HepG2 (cell line): ENCODE data around the gene UBTF. TPM values are rescaled to one million over a fixed set of nuclear protein-coding genes. Genes with fewer than 3 reads are reported as not detected.

Source experiments
- ARID5B ChIP-seq: IDR thresholded peaks from 2 replicates; pipeline ENCODE4 v1.4.0; 2020; ENCODE audit warnings: mild to moderate bottlenecking, missing genetic modification reagents
- BORCS8-MEF2B ChIP-seq: sonication (generic); formaldehyde crosslinking; IDR thresholded peaks from 2 replicates; pipeline ENCODE4 v1.8.0; 2022; ENCODE audit warnings: mild to moderate bottlenecking, missing genetic modification reagents
- DMAP1 ChIP-seq: IDR thresholded peaks from 2 replicates; pipeline ENCODE4 v1.6.1; 2016
- FOXP4 ChIP-seq: sonication (generic); formaldehyde crosslinking; IDR thresholded peaks from 2 replicates; pipeline ENCODE4 v1.4.0; 2020; ENCODE audit warnings: missing genetic modification reagents
- HIVEP1 ChIP-seq: sonication (generic); formaldehyde crosslinking; IDR thresholded peaks from 2 replicates; pipeline ENCODE4 v1.4.0; 2020; ENCODE audit warnings: mild to moderate bottlenecking, missing genetic modification reagents
- MEIS1 ChIP-seq: sonication (generic); formaldehyde crosslinking; IDR thresholded peaks from 2 replicates; pipeline ENCODE4 v1.9.0; 2021; ENCODE audit warnings: mild to moderate bottlenecking, missing genetic modification reagents, moderate library complexity, borderline replicate concordance
- NFE2L2 ChIP-seq: fragments of 150-350 bp; IDR thresholded peaks from 2 replicates; pipeline ENCODE4 v1.6.1; 2014; ENCODE audit warnings: low read length
- PAX8 ChIP-seq: sonication (generic); formaldehyde crosslinking; IDR thresholded peaks from 2 replicates; pipeline ENCODE4 v1.8.0; 2022; ENCODE audit warnings: mild to moderate bottlenecking, missing genetic modification reagents, borderline replicate concordance
- PRDM15 ChIP-seq: sonication (generic); formaldehyde crosslinking; IDR thresholded peaks from 2 replicates; pipeline ENCODE4 v1.4.0; 2020; ENCODE audit warnings: missing genetic modification reagents
- SATB2 ChIP-seq: sonication (generic); formaldehyde crosslinking; IDR thresholded peaks from 2 replicates; pipeline ENCODE4 v1.5.0; 2020; ENCODE audit warnings: missing genetic modification reagents
- SIX4 ChIP-seq: sonication (generic); formaldehyde crosslinking; IDR thresholded peaks from 2 replicates; pipeline ENCODE4 v1.4.0; 2020; ENCODE audit warnings: missing genetic modification reagents
- TAF1 ChIP-seq: sonication (generic); formaldehyde crosslinking; IDR thresholded peaks from 2 replicates; pipeline ENCODE4 v1.4.0; 2020; ENCODE audit warnings: missing genetic modification reagents
- ZBTB49 ChIP-seq: sonication (generic); formaldehyde crosslinking; IDR thresholded peaks from 2 replicates; pipeline ENCODE4 v1.4.0; 2020; ENCODE audit warnings: missing genetic modification reagents, borderline replicate concordance
- ZBTB7B ChIP-seq: sonication (generic); formaldehyde crosslinking; IDR thresholded peaks from 2 replicates; pipeline ENCODE4 v1.4.0; 2020; ENCODE audit warnings: missing genetic modification reagents
- ZC3H4 ChIP-seq: sonication (generic); formaldehyde crosslinking; IDR thresholded peaks from 2 replicates; pipeline ENCODE4 v1.4.0; 2020; ENCODE audit warnings: missing genetic modification reagents, borderline replicate concordance
- ZNF431 ChIP-seq: sonication (generic); formaldehyde crosslinking; IDR thresholded peaks from 2 replicates; pipeline ENCODE4 v1.9.0; 2022; ENCODE audit warnings: missing genetic modification reagents, low read depth, mild to moderate bottlenecking, borderline replicate concordance
- ZNF501 ChIP-seq: sonication (generic); formaldehyde crosslinking; IDR thresholded peaks from 2 replicates; pipeline ENCODE4 v1.5.1; 2020; ENCODE audit warnings: mild to moderate bottlenecking, moderate library complexity, missing genetic modification reagents
- polyA plus RNA-seq, 8 experiments: library from polyadenylated mRNA; depleted of rRNA in 3 of 8; stranded (reverse) in 7 of 8; unstranded in 1 of 8; fragments of >200 nt; fragmentation: Illumina TruSeq in 4 of 8; extraction: Trizol in 4 of 8; gene quantifications; 2 replicates each; pipeline versions ENCODE4 v1.2.1 to v1.2.3, GENCODE V29; 2011 to 2016; ENCODE audit warnings: low read depth in 4 of 8, missing spikeins in 1 of 8, mixed read lengths in 1 of 8; ENCODE audit not compliant: insufficient read depth in 1 of 8
- total RNA-seq, 5 experiments: library from RNA; depleted of rRNA; stranded (reverse); fragments of >200 nt; fragmentation: Illumina TruSeq; extraction: Trizol; gene quantifications; 2 replicates each; pipeline ENCODE4 v1.2.3, GENCODE V29; 2016; ENCODE audit warnings: low read depth in 1 of 5

The UBTF gene
- total and polyA plus RNA-seq, 2 of the 13 experiments (the other 11 are each of a cell fraction or from before 2014, with no cell fraction given), result 15.2 to 60.9 TPM

GRCh38 chr17:44200478-44201155, 18.9 kb downstream of the UBTF start (continued):
- TF ChIP-seq NFE2L2 (no peak), ZC3H4 (CRISPR knock-in tag) (peak; percentile 4; the same call in 1 of the 2 replicates), SATB2 (CRISPR knock-in tag) (0 out of 2 replicates have a peak, but pooled peaks have one; percentile 22), BORCS8-MEF2B (CRISPR knock-in tag) (peak; percentile 74; the same call in 1 of the 2 replicates), FOXP4 (CRISPR knock-in tag) (peak; percentile 35), SIX4 (CRISPR knock-in tag) (no peak), ZNF431 (CRISPR knock-in tag) (0 out of 2 replicates have a peak, but pooled peaks have one; percentile 60), ARID5B (CRISPR knock-in tag) (0 out of 2 replicates have a peak, but pooled peaks have one; percentile 1), ZBTB49 (no peak), HIVEP1 (CRISPR knock-in tag) (peak; percentile 58; the same call in 1 of the 2 replicates), DMAP1 (CRISPR knock-in tag) (peak; percentile 85), PRDM15 (CRISPR knock-in tag) (0 out of 2 replicates have a peak, but pooled peaks have one; percentile 15), ZNF501 (peak; percentile 12; the same call in 1 of the 2 replicates), ZBTB7B (CRISPR knock-in tag) (peak; percentile 55; the same call in 1 of the 2 replicates), TAF1 (peak; percentile 76), MEIS1 (CRISPR knock-in tag) (peak; percentile 61; the same call in 1 of the 2 replicates), PAX8 (CRISPR knock-in tag) (0 out of 2 replicates have a peak, but pooled peaks have one; percentile 70)
